Thymus (tissue), 11 donors: ENCODE results near the gene NKAIN2. TPM values are rescaled to one million over a fixed set of nuclear protein-coding genes. Genes with fewer than 3 reads are reported as not detected.

ENCODE experiments used
- DNase-seq, 9 donors: peaks; one replicate each; pipeline ENCODE4 v3.0.0-alpha.2; 2013; ENCODE audit warnings: low spot score in 9 of 9, low read depth in 6 of 9, missing footprints in 1 of 9
- H3K27ac ChIP-seq, 2 donors: one replicate each; pipeline ENCODE4 v1.5.1; 2013; ENCODE audit warnings: control low read depth in 1 of 2, low read depth in 1 of 2, low read length in 1 of 2, mild to moderate bottlenecking in 1 of 2, moderate library complexity in 1 of 2
- H3K27me3 ChIP-seq, 2 donors: one replicate each; pipeline ENCODE4 v1.5.1; 2013; ENCODE audit warnings: low read length in 1 of 2; ENCODE audit not compliant: control insufficient read depth in 2 of 2, insufficient read depth in 1 of 2
- H3K36me3 ChIP-seq, 2 donors: one replicate each; pipeline ENCODE4 v1.5.1; 2013; ENCODE audit warnings: low read length in 1 of 2, mild to moderate bottlenecking in 1 of 2, moderate library complexity in 1 of 2; ENCODE audit not compliant: control insufficient read depth in 2 of 2, insufficient read depth in 2 of 2
- H3K4me1 ChIP-seq, 2 donors: one replicate each; pipeline ENCODE4 v1.5.1; 2013; ENCODE audit warnings: low read length in 2 of 2; ENCODE audit not compliant: control insufficient read depth in 2 of 2, insufficient read depth in 2 of 2
- H3K4me3 ChIP-seq, 2 donors: one replicate each; pipeline ENCODE4 v1.5.1; 2013; ENCODE audit warnings: low read length in 2 of 2, control low read depth in 1 of 2, mild to moderate bottlenecking in 1 of 2
- H3K9me3 ChIP-seq, 2 donors: one replicate each; pipeline ENCODE4 v1.5.1; 2013; ENCODE audit warnings: low read length in 1 of 2, mild to moderate bottlenecking in 1 of 2; ENCODE audit not compliant: control insufficient read depth in 2 of 2, insufficient read depth in 1 of 2
- WGBS: extraction: QIAGEN DNeasy Blood & Tissue Kit; methylation state at CpG from one replicate; pipeline ENCODE4 v1.1.7; 2013; 5-methylcytosine and 5-hydroxymethylcytosine counted together
- polyA plus RNA-seq: library from polyadenylated mRNA; stranded (reverse); fragments of 200-250 nt; gene quantifications from one replicate; pipeline ENCODE4 v1.2.3, GENCODE V29; 2013
- total RNA-seq: library from RNA; stranded (reverse); fragments of 120-200 nt; gene quantifications from one replicate; pipeline ENCODE4 v1.2.4, GENCODE V29; 2013
- donor health status: healthy.

Gene NKAIN2
- total and polyA plus RNA-seq, 2 donors, result 1.2 to 2.4 TPM

DNA sequence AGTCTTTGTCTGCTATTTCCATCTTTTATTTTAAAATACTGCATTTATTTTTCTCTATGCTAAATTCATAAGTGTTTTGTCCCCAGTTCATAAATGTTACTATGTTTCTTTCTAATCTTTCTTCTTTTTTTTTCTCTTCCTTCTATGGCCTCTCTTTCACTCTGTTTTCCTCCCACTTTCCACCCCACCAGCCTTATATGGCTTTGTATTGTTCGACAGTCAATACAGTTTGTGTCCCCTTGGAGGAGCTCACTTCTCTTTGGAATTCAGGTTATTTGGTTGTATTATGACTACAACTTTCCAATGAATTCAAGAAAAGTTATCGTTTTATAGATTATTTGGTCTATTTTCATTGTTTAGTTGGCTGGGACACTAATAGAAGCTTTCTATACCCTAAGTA lies 393.5 kb downstream of the NKAIN2 start:
- H3K4me1 ChIP-seq, result no peaks in the 10 kb centered on the region
- no peaks in the 10 kb centered on the region for H3K36me3 ChIP-seq
- no peak for DNase-seq
- no peak overlapping the region for H3K27ac ChIP-seq
- H3K4me3 ChIP-seq, result no peak overlapping the region
- H3K27me3 ChIP-seq, result no peaks in the 10 kb centered on the region
- WGBS, result 95% methylated on average over 2 of the region's 2 CpGs
- peaks cover 1 to 9% of the 10 kb centered on the region in 2 donors for H3K9me3 ChIP-seq

- Histone ChIP-seq H3K9me3 (no peaks in the 10 kb centered on the region), H3K27me3 (no peaks in the 10 kb centered on the region), H3K36me3 (no peaks in the 10 kb centered on the region), H3K4me1 (no peaks in the 10 kb centered on the region), H3K4me3 (no peak overlapping the region), H3K27ac (no peak overlapping the region)
- 79% methylated on average over 3 of the region's 3 CpGs for WGBS
- DNase-seq, result no peak
Observed at GRCh38 chr6:124199286-124199685, 395.6 kb downstream of the NKAIN2 start.

- H3K27me3 ChIP-seq, result no peaks in the 10 kb centered on the region
- H3K9me3 ChIP-seq, result no peaks in the 10 kb centered on the region
- H3K4me1 ChIP-seq, result no peaks in the 10 kb centered on the region
- 94% methylated on average over 4 of the region's 4 CpGs for WGBS
- no peak overlapping the region for H3K27ac ChIP-seq
- no peak overlapping the region for H3K4me3 ChIP-seq
- no peaks in the 10 kb centered on the region for H3K36me3 ChIP-seq
- no peak for DNase-seq
Observed at GRCh38 chr6:124200661-124201060, 397.0 kb downstream of the NKAIN2 start.

DNA sequence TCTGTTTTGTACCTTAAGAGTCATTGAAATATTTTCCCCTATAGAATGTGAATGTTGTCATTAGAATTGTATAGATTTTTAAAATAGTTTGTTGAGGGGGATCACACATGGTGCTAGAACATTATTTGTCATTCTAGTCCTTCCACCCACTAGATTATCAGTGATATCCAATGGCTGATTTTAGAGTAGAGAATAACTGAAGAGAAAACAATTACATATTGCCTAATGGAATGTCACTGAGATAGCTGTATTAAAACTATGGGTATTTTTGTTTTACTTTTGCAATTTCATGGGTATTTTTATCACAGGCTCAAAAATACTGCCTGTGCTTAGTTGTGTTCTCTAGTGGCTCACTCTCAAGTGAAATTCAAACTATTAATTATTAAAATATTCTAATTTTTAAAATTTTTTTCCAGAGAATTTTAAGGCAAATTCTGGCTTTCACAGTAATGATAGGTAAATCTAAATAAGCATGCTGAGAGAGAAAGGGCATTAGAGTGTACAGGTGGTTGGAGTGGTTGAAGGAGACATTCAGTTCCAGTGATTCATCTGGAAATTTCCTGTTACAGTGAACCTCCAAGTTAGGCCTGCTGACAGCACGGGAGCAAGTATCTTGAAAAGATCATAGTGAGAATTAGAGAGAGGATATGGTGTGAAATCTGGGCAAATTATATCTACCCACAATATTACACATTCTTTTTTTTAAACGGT lies 399.6 kb downstream of the NKAIN2 start:
- H3K4me3 ChIP-seq, result no peak overlapping the region
- H3K27me3 ChIP-seq, result no peaks in the 10 kb centered on the region
- H3K4me1 ChIP-seq, result no peaks in the 10 kb centered on the region
- WGBS, result 92% methylated on average over 2 of the region's 2 CpGs
- DNase-seq, result no peak
- H3K9me3 ChIP-seq, result no peaks in the 10 kb centered on the region
- no peak overlapping the region for H3K27ac ChIP-seq
- H3K36me3 ChIP-seq, result no peaks in the 10 kb centered on the region

GRCh38 chr6:124203812-124204167 lies 400.1 kb downstream of the NKAIN2 start:
- Histone ChIP-seq H3K36me3 (no peaks in the 10 kb centered on the region), H3K9me3 (no peaks in the 10 kb centered on the region), H3K27ac (no peak overlapping the region), H3K4me3 (no peak overlapping the region), H3K4me1 (no peaks in the 10 kb centered on the region), H3K27me3 (no peaks in the 10 kb centered on the region)
- 72% methylated on average over 2 of the region's 2 CpGs for WGBS
- no peak for DNase-seq

- Histone ChIP-seq H3K27me3 (no peaks in the 10 kb centered on the region), H3K36me3 (no peaks in the 10 kb centered on the region), H3K9me3 (no peaks in the 10 kb centered on the region), H3K4me3 (no peak overlapping the region), H3K27ac (no peak overlapping the region), H3K4me1 (no peaks in the 10 kb centered on the region)
- no peak for DNase-seq
- WGBS, result 87% methylated on average over 2 of the region's 2 CpGs
Observed at GRCh38 chr6:124205921-124206320, 402.3 kb downstream of the NKAIN2 start.

DNA sequence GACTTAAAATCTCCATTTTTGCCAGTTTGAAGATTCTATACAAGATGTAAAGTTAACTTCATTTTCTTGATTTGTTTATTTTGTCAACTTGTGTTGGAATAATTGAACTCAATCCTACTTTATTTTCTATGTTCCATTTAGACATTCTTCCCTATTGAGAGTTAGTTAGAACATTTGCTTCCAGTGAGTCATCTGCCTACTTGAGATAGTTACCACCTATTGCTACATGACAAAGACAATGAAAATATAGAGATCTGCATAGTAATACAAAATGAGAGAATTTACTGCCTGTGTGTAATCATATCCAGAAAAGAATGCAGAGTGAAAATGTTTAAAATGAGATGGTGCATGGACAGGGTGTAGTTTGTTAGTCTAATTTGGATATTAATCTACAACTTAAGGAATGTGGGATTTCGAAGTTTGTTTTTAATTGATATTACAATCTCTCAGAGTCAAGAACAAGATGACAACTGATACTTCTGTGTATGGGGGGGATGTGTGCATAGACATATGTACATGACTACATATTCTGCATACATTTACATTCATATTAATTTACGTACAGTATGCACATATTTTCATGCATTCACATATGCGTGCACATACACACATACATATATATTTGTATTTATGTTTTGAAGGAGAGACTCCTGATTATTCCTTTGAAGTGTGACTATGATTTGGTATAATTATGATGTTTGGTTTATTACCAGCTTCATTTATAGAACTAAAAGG lies 420.1 kb downstream of the NKAIN2 start:
- WGBS, result 95% methylated on average over 3 of the region's 3 CpGs
- no peak for DNase-seq
- H3K27ac ChIP-seq, result no peak overlapping the region

DNA sequence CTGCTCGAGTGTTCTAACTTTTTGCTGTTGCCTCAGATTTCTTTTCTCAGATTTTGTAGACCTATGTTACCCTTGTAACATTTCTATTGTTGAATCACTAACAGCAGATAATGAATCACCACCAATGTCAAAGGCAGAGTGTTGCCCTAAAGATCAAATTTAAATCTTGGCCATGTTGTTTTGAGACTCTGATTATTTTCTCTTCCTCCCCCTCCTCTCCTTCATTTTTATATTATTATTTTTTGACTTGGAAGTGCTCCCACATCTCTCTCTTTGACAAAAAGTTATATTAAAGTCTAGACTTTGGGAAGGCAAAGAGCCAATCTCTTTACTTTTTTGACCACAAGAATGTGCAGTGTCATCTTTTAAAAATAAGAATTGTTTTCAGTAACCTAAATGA lies 422.7 kb downstream of the NKAIN2 start:
- H3K9me3 ChIP-seq, result no peaks in the 10 kb centered on the region
- no peaks in the 10 kb centered on the region for H3K36me3 ChIP-seq
- H3K4me3 ChIP-seq, result no peak overlapping the region
- no peaks in the 10 kb centered on the region for H3K4me1 ChIP-seq
- H3K27me3 ChIP-seq, result no peaks in the 10 kb centered on the region
- H3K27ac ChIP-seq, result no peak overlapping the region
- no peak for DNase-seq
- 92% methylated on average over 1 of the region's 1 CpG for WGBS

More for the DNA sequence above, 420.1 kb downstream of the NKAIN2 start:
- Histone ChIP-seq H3K36me3 (no peaks in the 10 kb centered on the region), H3K4me3 (no peak overlapping the region), H3K27me3 (no peaks in the 10 kb centered on the region), H3K9me3 (no peaks in the 10 kb centered on the region), H3K4me1 (no peaks in the 10 kb centered on the region)

DNA sequence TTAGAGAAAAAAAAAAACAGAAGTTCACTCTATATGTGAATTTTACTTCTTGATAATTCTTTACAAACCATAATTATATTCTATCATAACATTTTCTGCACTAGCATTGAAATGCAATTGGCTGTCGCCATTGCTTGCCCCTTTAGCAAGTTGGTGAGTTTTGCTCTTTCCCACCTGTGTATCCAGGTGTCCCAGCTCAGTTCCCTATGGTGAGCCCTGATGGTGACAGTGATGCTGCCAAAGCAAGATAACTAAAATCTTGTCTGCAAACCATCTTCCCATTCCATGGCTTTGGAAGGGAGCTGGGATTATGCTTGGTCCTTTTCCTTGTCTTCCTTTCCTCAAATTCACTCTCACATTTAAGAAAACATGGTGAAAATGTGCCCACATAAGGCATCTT lies 429.6 kb downstream of the NKAIN2 start:
- WGBS, result 97% methylated on average over 1 of the region's 1 CpG
- H3K27ac ChIP-seq, result no peak overlapping the region
- H3K36me3 ChIP-seq, result no peaks in the 10 kb centered on the region
- H3K4me1 ChIP-seq, result no peaks in the 10 kb centered on the region
- no peaks in the 10 kb centered on the region for H3K9me3 ChIP-seq
- no peak for DNase-seq
- no peaks in the 10 kb centered on the region for H3K27me3 ChIP-seq
- no peak overlapping the region for H3K4me3 ChIP-seq
